GM18861 (cell line): Measurements from ENCODE around the gene CHRNB2.

Experiments
- ATAC-seq: cut with Tn5 transposase; IDR thresholded peaks from one replicate; pipeline ENCODE4 v1.9.1; 2021; ENCODE audit not compliant: unreplicated experiment

Gene CHRNB2

DNA sequence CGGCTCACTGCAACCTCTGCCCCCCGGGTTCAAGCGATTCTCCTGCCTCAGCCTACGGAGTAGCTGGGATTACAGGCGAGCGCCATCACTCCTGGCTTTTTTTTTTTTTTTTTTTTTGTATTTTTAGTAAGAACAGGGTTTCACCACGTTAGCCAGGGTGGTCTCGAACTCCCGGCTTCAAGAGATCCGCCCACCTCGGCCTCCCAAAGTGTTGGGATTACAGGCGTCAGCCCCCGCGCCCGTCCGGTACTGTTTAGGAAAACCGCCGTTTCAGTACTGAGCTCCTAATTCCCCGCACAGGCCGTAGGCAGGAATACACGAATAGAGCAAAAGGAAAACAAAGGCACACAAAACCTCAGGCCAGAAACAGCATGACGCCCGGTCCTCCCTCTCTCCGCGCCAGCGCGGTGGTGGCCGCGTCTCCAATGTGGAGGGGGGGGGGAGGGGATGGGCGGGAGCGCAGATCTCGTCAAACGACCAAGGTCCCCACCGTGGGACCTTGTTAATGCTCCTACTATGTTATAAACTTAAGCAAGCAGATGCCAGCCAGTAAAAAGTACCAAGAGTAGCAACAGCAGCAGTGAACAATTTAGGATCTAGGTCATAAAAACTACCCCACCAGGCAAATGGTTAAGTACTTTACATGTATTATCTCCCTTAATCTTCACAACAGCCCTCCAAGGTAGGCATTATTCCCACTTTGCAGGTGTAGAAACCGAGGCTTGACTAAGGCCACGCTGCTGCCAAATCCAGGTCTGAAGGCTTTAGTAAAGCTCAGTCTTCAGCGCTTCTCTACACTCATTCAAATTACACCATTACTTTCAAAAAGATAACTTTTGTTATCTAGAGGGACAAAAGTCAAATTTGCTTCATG, 41.1 kb downstream of the CHRNB2 start:
- ATAC-seq = no peak

DNA sequence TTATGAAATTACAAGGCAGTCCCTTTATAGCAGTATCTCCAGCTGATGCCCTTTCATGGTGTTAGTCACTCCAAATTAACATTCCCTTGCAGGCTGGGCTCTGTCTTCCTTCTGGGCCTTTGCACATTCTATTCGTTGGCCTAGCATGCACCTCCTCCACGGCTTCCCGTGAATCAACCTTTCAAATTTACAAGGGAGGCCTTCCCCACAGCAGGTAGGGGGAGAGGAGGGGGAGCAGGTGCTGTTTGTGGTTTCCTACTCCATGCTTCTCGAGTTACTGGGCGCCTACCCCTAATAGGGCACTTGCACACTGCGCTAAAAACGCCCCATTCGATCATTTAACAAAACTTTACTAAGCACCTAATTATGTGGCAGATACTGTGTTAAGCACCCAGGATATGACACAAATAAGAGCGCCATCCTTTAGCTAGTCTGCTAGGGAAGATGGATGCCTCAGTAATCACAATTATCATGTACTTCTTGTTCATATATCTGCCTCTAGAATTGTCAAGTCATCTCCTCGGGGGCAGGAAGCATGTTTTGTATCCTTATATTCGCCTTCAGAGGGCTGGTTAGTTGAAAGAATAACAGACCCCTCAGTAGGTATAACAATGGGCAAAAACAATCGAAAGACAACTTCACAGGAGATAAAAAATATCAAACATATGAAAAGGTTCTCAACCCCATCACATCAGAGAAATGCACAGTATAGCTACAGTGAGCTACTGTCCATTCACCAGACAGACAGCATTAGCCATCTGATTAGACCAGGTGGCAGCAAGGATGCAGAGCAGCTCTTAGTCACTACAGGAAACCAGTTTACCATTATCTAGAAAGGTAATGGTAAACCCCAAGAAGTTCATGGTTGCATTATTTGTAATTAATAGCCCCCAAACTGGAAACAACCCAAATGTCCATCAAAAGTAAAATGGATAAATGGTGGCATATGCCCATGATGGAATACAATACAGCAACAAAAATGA, 42.1 kb downstream of the CHRNB2 start:
- ATAC-seq = no peak

DNA sequence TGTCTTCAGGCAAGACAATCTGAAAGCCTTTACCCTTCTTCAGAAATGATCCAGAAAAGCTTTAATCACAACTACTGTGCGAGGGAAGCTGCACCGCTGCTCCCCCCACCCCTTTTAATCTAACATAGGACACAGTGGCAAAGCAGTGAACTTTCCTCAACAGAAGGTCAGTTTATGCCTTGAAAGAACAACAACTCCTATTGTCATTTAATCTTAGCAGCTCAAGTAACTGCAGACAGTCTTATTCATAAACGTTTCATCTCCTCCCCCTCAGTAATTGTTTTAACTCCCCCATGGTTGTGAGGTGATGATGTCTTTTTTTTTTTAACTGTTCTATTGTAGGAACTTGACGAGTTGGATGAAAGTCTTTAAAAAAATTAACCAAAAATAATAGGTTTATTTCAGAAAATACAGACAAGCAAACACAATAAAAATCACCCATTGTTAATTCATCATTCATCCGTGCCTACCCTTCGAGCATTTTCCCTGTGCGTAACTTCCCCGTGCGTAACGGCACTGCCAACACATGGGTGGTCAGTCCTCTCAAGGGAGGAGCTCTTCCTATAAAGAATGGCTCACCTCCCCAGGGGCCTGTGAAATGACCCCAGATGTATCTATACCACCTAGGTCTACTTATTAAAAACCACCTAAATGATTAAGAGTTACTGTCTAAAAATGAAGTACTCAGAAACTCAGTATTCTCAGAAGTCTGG, 43.7 kb downstream of the CHRNB2 start:
- ATAC-seq = no peak

DNA sequence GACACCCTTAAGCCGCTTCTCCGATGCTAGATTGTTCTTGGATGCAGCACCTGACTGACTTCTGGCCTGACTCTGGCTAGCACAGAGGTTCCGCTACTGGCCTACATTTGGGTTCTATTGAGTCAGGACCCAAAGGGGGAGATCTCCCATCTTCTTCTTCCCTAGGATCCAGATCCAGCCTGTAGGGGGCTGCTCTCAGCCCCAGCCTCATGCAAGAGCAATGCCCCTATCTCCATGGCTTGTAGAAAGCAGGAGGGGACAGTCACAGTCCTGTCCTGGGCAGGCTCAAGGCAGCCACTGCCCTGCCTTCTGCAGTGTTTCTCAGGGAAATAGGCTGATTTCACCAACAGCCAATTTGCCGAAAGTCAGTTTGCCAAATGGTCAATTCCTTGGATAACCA, 46.7 kb downstream of the CHRNB2 start:
- ATAC-seq = no peak

DNA sequence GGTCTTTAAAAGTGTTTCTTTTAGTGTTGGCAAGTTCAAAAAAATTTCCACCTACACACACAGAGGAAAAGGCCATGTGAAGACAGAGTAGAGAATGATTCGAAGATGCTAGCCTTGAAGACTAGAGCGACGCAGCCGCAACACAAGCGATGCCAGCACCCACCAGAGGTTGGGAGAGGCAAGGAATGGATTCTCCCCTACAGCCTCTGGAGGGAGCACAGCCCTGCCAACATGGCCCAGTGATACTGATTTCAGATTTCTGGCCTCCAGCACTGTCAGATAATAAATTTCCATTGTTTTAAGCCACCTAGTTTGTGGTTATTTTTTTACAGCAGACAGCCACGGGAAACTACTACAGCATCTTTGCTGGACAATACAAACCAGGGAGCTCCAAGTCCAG, 47.3 kb downstream of the CHRNB2 start:
- ATAC-seq = no peak

DNA sequence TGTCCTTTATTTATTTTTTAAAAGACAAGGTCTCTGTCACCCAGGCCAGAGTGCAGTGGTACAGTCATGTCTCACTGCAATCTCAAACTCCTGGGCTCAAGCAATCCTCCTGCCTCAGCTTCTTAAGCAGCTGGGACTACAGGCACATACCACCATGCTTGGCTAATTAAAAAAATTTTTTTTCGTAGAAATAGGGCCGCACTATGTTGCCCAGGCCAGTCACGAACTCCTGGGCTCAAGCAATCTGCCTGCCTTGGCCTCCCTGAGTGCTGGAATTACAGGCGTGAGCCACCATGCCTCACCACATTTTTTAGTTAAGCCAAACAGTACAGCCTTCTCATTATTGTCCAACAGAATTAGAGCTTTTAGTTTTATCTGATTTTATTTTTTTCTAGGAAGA, 47.8 kb downstream of the CHRNB2 start:
- no peak for ATAC-seq

DNA sequence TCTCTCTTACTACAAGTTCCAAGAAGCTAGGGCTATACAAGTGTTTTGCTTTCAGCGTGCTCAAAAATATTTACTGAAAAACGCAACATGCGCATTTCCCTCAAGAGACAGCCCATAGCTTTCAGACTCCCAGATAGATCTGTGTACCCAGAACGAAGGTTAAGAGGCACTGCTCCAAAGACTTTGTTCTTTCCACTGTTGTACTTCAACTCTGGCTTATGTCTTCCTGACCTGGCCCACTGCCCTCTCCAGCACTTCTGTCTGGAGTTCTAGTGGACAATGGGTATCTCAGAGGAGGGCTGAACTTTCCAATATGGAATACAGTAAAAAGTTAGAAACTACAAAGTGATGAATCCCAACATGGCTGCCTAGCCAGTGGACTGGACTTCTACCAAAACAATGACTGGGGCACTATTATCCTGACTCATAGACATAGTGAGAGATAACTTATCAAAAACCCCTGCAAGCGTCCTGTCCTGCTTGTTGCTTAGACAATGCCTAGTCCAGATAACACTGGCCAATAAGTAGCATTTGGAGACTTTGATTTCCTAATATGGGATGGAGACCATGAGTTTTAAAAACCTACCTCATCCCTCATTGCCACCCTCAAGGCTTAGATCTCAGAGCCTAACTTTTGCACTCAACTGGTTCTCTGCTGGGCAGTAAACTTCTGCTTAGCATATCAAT, 49.2 kb downstream of the CHRNB2 start:
- ATAC-seq = no peak

DNA sequence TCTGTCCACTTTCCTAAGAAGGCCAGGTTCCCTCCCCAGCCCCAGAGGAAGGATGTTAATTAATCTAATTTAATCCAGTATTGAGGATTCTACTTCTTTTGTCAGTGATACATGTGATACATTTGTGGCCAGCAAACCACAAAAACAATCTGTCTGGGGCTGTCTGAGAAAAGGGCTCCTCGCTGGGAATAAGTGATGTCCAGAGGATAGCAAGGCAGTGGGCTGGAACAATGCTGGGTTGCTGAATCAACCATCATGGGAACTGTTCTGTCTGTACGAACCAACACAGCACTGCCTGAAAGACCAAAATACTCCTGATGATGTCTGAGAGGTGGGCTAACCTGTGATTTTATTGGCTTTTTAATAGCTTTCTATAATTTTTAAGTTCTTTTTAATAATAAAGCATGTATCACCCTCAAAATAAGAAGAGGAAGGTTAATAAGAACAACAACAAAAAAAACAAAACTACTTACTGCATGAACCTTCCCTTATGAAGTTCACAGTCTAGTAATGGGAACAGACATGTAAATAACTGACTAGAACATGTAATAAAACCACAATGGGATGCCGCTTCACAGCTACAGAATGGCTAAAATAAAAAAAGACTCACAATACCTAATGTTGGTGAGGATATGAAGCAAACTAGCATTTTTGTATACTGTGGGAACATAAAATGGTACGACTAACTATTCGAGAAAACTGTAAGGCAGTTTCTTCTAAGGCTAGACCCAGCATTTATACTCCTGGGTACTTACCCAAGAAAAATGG, 51.8 kb downstream of the CHRNB2 start:
- ATAC-seq = no peak

DNA sequence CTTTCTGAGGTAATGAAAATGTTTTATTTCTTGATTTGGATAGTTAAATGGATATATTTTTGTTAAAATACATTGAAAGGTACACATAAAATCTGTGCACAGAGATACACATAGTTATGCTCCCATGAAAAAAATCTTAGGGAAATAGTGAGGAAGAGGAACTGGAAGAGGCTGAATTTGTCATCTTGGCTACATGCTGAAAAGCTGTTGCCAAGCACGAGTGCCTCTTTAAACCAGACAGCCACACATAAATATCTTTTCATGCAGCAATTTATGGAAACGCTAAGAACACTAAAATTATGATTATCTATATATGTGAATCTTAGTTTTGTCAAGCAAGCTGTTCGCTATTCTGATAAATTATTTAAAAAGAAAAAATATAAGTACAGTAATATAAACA, 53.2 kb downstream of the CHRNB2 start:
- no peak for ATAC-seq

DNA sequence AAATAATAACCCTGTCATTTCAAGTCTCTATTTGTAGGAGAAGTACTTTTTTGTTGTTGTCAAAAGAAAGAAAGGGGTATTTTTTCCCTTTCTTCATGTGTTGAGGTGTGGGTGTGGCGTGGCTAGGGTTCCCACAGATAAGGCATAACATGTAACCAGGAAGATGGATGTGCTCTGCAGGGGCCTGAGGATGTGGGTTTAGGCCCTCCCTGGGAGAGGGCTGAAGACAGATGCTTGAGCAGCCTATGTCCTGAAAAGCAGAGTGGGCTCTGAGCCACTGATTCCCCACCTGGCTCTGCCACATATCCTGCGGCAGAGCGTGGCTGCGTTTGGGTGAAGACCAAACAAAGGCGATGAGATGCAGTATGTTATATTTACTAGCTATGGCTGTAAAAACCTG, 54.3 kb downstream of the CHRNB2 start:
- no peak for ATAC-seq

DNA sequence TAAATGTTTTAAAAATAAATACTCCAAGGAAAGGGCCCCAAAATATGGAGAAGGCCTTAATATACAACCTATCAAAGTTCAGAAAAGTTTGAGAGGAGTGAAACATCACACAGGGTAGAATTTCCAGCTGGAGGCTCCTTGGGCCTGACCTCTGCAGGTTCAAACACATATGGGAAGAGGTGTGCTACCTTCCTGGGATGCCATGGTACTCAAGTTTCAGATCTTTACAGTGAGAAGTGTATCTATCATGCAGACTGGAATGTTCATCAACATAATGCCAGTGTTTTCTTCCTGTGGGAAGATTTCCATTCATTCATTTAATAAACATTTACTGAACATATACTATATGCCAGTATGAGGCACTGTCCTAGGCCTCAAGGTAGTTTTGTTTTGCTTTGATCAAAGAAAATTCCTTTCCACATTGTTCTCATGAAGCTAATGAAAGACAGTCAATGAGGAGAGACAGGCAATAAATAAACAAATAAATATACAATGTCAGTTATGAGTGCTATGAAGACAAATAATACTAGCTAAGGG, 55.0 kb downstream of the CHRNB2 start:
- ATAC-seq = no peak

DNA sequence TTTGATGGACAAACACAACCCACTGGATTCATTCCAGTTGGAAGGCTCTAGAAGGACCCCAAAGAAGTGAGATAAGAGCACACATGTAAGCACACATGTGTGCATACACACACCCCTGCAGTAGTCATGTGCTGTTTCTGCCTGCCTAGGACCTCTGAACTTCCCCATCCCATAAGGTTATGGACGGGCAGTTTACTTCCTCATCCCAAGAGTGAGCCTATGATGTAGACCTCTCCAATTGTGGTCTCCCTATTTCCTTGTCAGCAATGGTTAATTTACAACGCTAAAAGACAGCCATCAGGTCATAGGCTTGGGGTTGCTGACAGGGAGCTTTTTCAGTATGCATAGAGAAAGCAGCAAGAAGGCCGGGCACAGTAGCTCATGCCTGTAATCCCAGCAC, 55.8 kb downstream of the CHRNB2 start:
- ATAC-seq = no peak

DNA sequence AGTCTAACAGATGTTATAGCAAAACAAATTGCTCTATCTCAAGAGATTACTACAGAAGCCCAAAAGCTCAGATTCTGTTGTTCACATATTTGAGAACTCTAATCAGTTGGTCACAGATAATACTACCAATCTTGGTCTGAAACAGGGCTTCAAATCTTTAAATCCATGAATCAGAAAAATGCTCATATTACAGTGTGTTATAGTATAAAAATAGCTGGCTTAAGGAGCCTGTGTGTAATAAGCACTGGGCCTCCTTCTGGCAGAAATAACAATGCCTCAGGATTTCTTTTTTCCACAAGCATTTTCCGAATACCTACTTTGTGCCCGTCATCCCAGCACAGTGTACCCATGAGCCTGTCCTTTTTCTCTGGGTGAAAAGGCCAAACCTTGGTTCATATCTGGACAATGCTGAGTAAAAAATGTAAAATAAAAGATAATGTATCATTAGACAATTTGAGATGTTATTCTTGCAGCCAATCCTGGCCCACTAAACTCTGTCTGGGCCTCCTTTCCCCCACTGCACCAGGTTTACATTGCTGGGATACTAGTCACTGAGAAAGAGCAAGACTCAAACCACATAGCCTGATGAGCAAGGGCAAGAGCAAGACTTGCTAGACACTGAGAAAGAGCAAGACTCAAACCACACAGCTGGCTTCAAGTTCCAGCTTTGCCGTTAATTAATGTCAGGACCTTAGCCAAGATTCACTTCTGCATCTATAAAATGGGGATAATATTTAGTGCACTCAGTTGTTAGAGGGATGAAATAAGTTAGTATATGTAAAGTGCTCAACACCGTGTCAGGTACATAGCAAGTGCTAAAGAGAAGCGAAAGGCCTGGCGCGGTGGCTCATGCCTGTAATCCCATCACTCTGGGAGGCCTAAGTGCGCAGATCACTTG, 57.4 kb downstream of the CHRNB2 start:
- no peak for ATAC-seq

DNA sequence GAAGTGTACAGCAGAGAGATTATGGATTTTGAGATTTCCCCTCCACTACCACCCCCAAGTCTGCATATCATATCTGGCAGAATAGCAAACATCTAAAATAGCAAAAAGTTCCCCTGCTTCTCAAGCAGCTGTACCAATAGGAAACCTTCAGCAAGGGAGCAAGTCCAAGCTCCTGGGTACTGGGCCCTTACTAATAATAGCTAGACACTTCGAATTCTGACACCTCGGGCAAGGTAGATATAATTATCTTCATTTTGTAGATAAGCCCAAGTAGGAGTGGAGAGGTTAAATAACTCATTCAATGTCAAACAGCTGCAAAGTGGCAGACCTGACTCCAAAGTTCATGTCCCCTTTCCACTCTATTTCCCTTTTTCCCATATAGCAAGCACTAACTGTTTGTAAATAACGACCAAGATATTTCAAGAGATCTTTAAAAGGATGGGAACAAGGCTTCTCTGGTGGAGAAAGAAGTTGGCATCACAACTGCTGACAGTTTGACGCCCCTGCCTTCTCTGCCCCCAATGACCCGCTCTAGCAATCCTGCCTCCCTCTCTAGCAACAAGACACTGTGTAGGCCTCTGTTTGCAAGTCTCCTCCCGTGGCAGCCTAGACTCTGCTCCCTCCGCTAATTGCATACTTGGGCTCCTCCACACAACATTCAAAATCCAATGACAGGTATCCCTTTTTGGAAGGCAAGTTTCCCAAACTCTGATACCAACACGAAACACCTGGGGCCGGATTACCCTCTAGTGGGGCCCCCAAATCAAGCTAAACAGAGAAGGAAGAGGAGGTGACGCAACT, 59.1 kb downstream of the CHRNB2 start:
- ATAC-seq = no peak

DNA sequence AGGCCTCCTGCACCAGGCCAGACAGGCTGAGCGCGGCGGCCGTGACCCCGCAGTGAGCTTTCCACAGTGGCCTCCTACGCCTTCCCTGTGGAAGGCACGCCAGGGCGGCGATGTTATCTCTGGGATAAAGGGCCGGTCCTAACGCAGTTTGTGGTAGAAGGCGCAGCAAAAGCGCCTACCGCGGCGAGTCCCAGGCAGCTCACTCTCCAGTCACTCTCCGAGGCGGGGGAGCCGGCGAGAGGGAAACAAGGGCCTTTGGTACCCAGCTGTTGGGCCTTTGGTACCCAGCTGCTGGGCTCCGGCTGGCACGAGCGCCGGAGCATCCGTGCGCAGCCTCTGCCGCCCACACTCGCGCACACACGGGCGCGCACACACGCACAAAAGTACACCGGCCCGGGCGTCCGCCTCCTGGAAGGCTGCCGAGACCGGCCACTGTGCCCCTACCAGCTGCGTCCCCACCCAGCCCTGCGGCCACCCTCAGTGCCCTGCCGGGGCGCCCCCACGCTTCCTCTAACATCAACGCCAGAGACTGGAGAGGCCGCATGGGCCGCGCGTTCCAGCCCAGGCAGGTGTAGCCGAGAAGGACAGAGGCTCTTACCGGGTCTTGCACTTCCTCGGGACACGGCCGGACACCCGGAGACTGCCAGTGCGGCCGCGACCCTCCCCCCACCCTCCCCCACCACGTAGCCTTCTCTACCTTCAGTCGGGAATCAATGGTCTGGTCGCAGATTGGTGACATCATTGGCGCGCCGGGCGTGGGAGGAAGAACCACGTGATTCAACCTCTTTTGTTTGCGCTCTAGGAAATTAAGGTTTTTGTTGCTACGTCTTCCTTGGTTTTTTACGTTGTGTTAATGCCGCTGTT, 59.9 kb downstream of the CHRNB2 start:
- peak; percentile 30 for ATAC-seq

DNA sequence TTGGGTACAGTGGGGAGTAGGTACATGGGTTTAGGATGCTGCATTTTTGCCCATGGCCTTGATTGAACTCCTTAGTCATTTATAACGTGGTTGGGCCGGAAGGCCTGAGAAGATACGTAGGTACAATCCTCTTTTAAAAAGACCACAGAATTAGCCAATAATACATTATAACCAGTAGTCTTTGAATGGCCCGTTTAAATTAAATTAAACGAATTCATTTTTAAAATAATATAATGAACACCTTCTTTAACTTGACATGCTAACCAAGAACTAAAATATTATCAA, 60.5 kb downstream of the CHRNB2 start:
- ATAC-seq = no peak

DNA sequence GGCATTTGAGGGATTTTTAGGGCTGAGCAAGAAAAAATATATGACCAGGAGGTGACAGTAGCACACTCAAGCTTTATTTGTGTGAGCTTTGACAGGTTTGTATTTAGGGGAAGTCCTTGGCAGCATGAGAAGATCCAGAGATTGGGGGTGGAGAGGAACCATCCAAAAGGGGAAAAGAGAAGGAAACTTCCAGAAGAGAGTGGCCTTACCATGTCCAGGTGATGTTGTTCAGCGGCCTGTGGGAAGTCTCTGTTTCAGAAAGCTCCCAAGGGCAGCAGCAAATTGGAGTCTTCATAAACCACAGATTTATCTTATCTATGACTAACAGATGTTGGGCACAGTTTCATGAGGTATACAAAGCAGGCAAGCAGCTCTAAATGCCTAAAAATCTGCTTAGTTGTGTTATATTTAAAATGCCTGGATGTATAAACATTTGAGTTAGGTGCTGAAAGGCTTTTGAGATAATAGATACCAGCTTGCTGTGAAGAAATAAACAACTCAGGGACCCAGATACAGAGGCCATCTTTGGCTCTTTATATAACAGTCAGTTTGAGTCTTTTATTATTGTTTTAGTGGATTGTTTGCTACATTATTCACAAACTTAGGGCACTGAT, 61.6 kb downstream of the CHRNB2 start:
- no peak for ATAC-seq
